GM08714 (cell line): ENCODE data around the gene RHO.

Experiments
- H3K4me3 ChIP-seq: fragments of 200-500 bp; sonication (Bioruptor generic); 2 replicates; pipeline ENCODE4 v1.5.1; 2014; ENCODE audit warnings: mild to moderate bottlenecking, low read length, inconsistent platforms
- ZNF274 ChIP-seq: IDR thresholded peaks from 2 replicates; pipeline ENCODE4 v1.6.1; 2012; ENCODE audit warnings: mild to moderate bottlenecking, low read depth, low read length

The RHO gene

GRCh38 chr3:129569856-129570255 is 41.4 kb downstream of the RHO start:
- TF ChIP-seq ZNF274: no peak
- no peak overlapping the region for H3K4me3 ChIP-seq

GRCh38 chr3:129571605-129572547 is 43.4 kb downstream of the RHO start:
- H3K4me3 ChIP-seq: no peak overlapping the region
- no peak for TF ChIP-seq ZNF274

DNA sequence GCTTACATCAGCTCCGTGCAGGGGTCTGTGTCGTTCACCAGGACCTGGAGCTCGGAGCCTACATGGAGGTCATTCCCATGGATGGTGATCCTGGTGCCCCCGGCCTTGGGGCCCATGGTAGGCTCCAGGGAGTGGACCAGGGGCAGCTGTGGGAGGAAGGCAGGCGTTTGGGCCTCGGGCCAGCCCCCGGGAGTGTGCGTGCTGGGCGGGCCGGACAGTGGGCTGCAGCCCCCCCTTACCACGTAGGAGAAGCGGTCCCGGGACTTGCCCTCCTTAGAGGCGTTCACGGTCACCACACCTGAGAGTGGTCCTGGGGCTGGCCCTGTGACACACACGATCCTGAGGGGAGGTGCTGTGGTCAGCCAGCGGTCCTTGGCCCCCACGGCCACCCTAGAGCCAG is 44.2 kb downstream of the RHO start:
- no peak overlapping the region for H3K4me3 ChIP-seq
- no peak for TF ChIP-seq ZNF274

GRCh38 chr3:129573493-129573892 is 45.1 kb downstream of the RHO start:
- no peak for TF ChIP-seq ZNF274
- no peak overlapping the region for H3K4me3 ChIP-seq

DNA sequence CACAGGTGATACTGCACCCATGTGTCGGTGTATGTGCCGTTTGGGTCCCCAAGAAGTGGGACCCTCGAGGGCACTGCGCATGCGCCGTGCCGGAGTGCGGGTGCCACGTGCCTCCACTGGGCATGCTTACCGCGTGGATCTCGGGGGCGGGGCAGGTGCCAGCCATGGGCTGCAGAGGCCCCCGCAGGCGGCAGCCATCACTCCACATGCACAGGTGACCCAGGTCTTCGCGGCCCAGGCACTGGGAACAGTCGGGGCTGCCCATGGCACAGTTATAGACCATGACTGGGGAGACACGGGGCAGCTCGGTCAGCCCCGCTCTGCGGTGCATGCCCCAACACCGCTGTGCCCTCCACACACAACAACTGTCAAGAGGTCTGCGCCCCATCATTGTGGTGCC is 45.8 kb downstream of the RHO start:
- H3K4me3 ChIP-seq: no peak overlapping the region
- no peak for TF ChIP-seq ZNF274

GRCh38 chr3:129575233-129575996 is 47.0 kb downstream of the RHO start:
- no peak for TF ChIP-seq ZNF274
- no peak overlapping the region for H3K4me3 ChIP-seq

- TF ChIP-seq ZNF274: no peak
- no peak overlapping the region for H3K4me3 ChIP-seq
Observed at GRCh38 chr3:129575997-129576384, 47.6 kb downstream of the RHO start.

- H3K4me3 ChIP-seq: no peak overlapping the region
- no peak for TF ChIP-seq ZNF274
Observed at GRCh38 chr3:129576514-129577352, 48.3 kb downstream of the RHO start.

GRCh38 chr3:129577366-129577765 is 48.9 kb downstream of the RHO start:
- TF ChIP-seq ZNF274: no peak
- H3K4me3 ChIP-seq: no peak overlapping the region

- TF ChIP-seq ZNF274: no peak
- no peak overlapping the region for H3K4me3 ChIP-seq
Observed at GRCh38 chr3:129577925-129578786, 49.7 kb downstream of the RHO start.

DNA sequence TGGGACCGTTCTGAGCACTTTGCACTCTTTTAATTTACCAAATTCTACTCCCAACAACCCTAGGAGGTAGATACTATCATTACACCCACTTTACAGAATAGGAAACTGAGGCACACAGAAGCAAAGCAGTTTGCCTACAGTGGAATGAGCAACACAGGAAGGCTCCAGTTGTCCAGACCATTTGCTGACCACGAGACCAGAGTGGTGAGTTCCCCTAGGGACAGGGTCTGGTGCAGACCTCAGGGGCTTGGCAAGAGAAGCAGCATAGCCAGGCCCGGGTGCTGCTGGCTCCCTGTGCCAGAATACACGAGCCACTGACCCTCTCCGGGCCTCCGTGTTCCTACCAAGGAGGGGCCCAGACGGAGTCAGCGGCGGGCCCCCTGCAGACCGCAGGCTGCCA is 51.6 kb downstream of the RHO start:
- TF ChIP-seq ZNF274: no peak
- H3K4me3 ChIP-seq: no peak overlapping the region

DNA sequence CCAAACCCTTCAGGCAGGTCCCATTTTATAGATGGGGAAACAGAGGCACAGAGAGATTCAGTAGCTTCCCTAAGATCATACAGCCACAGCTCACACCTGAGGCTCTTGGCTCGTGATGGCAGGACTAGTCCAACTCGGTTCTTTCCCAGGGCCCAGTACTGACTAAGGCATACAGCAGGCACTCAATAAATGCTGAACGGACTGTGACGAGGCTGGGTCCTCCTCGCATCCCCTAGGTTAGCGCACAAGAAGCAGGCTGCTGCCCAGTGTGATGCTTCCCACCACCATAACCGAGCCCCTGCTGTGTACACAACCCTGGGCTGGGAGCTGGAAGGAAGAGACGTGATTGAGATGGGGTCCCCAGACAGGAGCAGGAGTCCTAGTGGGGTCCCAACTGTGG is 53.2 kb downstream of the RHO start:
- no peak overlapping the region for H3K4me3 ChIP-seq
- TF ChIP-seq ZNF274: no peak

DNA sequence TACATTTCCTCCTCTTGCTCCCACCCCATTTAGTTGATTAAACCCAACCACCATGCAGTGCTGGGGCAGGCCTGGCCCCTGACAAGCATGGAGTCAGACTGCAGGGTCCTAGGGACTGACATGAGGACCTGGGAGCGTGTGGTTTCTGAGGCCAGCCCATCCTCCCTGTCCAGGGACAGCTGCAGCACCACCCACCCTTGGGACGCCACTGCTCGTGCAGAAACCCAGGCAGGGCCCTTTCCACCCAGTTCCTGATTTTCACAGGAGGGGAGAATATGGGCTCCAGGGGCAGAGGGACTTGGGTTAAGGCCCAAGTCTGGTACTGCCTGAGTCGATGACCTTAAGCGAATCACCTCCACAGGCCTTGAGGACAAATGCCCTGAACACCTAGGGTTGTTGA is 54.4 kb downstream of the RHO start:
- no peak overlapping the region for H3K4me3 ChIP-seq

More for the DNA sequence above, 54.4 kb downstream of the RHO start:
- TF ChIP-seq ZNF274: no peak
